ENCODE measurements around the gene ROBO2. TPM values are rescaled to one million over a fixed set of nuclear protein-coding genes. Genes with fewer than 3 reads are reported as not detected.
A peak's percentile ranks its signal among the peaks of the same experiment; 100 is the strongest.

Gene ROBO2
- total and polyA plus RNA-seq, 2 donors from 2014 or later: 1.3 to 1.6 TPM

DNA sequence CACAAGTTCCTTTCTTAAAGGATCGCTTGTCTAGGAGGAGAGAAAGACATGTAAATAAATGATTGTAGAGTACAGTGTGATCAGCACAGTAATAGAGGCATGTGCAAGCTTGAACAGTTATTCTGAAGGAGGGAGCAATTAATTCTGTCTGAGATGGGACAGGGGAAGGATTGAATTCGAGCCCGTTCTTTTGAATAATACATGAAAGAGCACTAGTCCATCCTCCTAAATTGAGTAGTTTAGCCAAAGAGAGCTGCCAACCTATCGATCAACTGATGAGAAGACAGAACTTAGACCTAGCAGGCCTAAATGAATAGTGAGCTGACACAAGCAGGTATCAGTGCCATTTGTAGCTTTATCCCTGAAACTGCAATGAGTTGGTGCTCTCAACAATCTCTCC is 142.4 kb downstream of the ROBO2 start:
- no peaks in the 10 kb centered on the region for H3K9me3 ChIP-seq (ENCODE audit: control insufficient read depth in 2 of 3, insufficient read depth in 1 of 3, low read length in 3 of 3)
- DNase-seq (no peak), FAIRE-seq (no peak)
- no peak for TF ChIP-seq CTCF (IDR thresholded peaks at IDR 0.05; ENCODE audit: borderline replicate concordance, extremely low read depth, insufficient read depth)
- intact Hi-C loops (cut with DNase I): no loop called here
- no peaks in the 10 kb centered on the region for H3K36me3 ChIP-seq (ENCODE audit: control insufficient read depth in 2 of 3, insufficient read depth in 3 of 3, low read length in 3 of 3)
- no peaks in the 10 kb centered on the region for H3K4me1 ChIP-seq (ENCODE audit: control insufficient read depth in 2 of 3, insufficient read depth in 2 of 3, low read depth in 1 of 3, low read length in 3 of 3)
- H3K9ac ChIP-seq (ENCODE audit: low read length in 3 of 3): no peak overlapping the region
- no peak overlapping the region for H3K27ac ChIP-seq (ENCODE audit: low read depth in 2 of 2, low read length in 2 of 2)
- H3K27me3 ChIP-seq (ENCODE audit: control insufficient read depth, insufficient read depth, low read length): no peaks in the 10 kb centered on the region
- no peak overlapping the region for H3K4me3 ChIP-seq (ENCODE audit: low read length in 3 of 3)

DNA sequence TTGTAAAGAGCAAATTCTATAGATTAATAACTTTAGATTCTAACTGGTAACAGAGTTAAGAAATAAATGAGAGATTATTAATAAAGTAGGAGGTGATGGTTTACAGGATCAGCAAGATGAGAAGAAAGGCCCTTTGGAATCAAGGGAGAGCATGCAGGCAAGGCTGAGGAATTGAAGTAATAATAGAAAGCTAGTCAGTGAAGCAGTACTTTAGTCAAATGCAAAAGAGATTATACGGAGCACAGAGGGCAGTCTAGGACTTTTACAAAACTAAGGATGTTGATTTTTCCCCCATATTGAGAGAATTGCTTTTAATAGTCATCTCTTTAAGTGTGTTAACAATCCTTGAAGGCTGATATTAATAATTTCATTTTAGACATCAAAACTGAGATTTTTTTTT is 146.4 kb downstream of the ROBO2 start:
- peak in 1 of 5 donors; percentile 8 for DNase-seq
- Histone ChIP-seq H3K36me3 (ENCODE audit: control insufficient read depth in 2 of 3, insufficient read depth in 3 of 3, low read length in 3 of 3) (no peaks in the 10 kb centered on the region), H3K27ac (ENCODE audit: low read depth in 2 of 2, low read length in 2 of 2) (no peak overlapping the region), H3K4me1 (ENCODE audit: control insufficient read depth in 2 of 3, insufficient read depth in 2 of 3, low read depth in 1 of 3, low read length in 3 of 3) (no peaks in the 10 kb centered on the region), H3K9me3 (ENCODE audit: control insufficient read depth in 2 of 3, insufficient read depth in 1 of 3, low read length in 3 of 3) (no peaks in the 10 kb centered on the region), H3K4me3 (ENCODE audit: low read length in 3 of 3) (no peak overlapping the region), H3K27me3 (ENCODE audit: control insufficient read depth, insufficient read depth, low read length) (no peaks in the 10 kb centered on the region), H3K9ac (ENCODE audit: low read length in 3 of 3) (no peak overlapping the region)
- TF ChIP-seq CTCF (IDR thresholded peaks at IDR 0.05; ENCODE audit: borderline replicate concordance, extremely low read depth, insufficient read depth): no peak
- no peak for FAIRE-seq
- intact Hi-C loops (cut with DNase I): no loop called here

DNA sequence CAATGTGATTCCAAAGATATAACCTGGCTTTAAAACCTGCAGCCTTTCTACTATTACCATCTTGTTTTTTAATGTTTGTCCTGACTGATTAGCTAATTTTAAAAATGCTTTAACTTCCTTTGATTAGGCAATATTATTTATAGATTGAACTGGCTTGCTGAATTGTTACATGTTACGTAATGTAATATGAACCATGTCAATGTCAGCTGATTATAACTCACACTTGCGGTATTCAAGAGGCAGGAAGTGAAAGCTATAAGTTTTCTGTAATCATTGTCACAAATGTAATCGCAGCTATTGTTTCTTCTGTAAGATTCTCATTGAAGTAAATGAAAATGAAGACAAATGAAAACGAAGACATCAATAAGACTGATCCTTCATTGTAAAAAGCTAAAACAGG is 146.8 kb downstream of the ROBO2 start:
- Histone ChIP-seq H3K36me3 (ENCODE audit: control insufficient read depth in 2 of 3, insufficient read depth in 3 of 3, low read length in 3 of 3) (no peaks in the 10 kb centered on the region), H3K4me1 (ENCODE audit: control insufficient read depth in 2 of 3, insufficient read depth in 2 of 3, low read depth in 1 of 3, low read length in 3 of 3) (no peaks in the 10 kb centered on the region), H3K27ac (ENCODE audit: low read depth in 2 of 2, low read length in 2 of 2) (no peak overlapping the region), H3K9ac (ENCODE audit: low read length in 3 of 3) (no peak overlapping the region), H3K9me3 (ENCODE audit: control insufficient read depth in 2 of 3, insufficient read depth in 1 of 3, low read length in 3 of 3) (no peaks in the 10 kb centered on the region), H3K4me3 (ENCODE audit: low read length in 3 of 3) (no peak overlapping the region), H3K27me3 (ENCODE audit: control insufficient read depth, insufficient read depth, low read length) (no peaks in the 10 kb centered on the region)
- FAIRE-seq (no peak), DNase-seq (no peak)
- TF ChIP-seq CTCF (IDR thresholded peaks at IDR 0.05; ENCODE audit: borderline replicate concordance, extremely low read depth, insufficient read depth): no peak
- intact Hi-C loops (cut with DNase I): no loop called here

DNA sequence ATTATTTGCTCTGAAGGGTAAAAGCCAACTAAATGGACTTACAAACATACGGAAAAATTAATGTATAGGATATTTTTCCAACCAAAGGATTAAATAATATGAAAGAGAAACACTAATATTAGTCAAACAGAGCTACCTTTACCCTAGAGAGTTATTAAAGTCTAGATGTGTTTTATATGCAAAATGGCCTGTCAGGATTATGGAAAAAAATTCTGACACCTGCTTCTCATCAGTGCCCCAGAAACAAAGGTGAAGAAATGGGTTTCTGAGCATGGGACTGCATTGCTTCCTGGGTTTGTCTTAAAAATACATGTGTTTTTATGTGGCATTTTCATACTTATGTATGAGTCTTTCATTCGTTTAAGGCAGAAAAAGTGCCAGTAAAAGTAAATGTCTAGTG is 148.3 kb downstream of the ROBO2 start:
- H3K27me3 ChIP-seq (ENCODE audit: control insufficient read depth, insufficient read depth, low read length): no peaks in the 10 kb centered on the region
- no peaks in the 10 kb centered on the region for H3K36me3 ChIP-seq (ENCODE audit: control insufficient read depth in 2 of 3, insufficient read depth in 3 of 3, low read length in 3 of 3)
- FAIRE-seq: no peak
- H3K9me3 ChIP-seq (ENCODE audit: control insufficient read depth in 2 of 3, insufficient read depth in 1 of 3, low read length in 3 of 3): no peaks in the 10 kb centered on the region
- H3K27ac ChIP-seq (ENCODE audit: low read depth in 2 of 2, low read length in 2 of 2): no peak overlapping the region
- no peak for TF ChIP-seq CTCF (IDR thresholded peaks at IDR 0.05; ENCODE audit: borderline replicate concordance, extremely low read depth, insufficient read depth)
- no peaks in the 10 kb centered on the region for H3K4me1 ChIP-seq (ENCODE audit: control insufficient read depth in 2 of 3, insufficient read depth in 2 of 3, low read depth in 1 of 3, low read length in 3 of 3)
- no peak overlapping the region for H3K4me3 ChIP-seq (ENCODE audit: low read length in 3 of 3)
- intact Hi-C loops (cut with DNase I): no loop called here
- DNase-seq: no peak
- H3K9ac ChIP-seq (ENCODE audit: low read length in 3 of 3): no peak overlapping the region
